HFF-Myc (cell line): ENCODE data around the gene PI4KA.
"Not testable (repeated sequence)": the region's sequence is repeated elsewhere in the genome, so short reads cannot be mapped to it uniquely, and the experiment has no call there.

Experiments used
- DNase-seq: peaks from one replicate; pipeline ENCODE4 v3.0.0-alpha.2; 2011; ENCODE audit warnings: low read depth; ENCODE audit errors: extremely low read depth
- H3K4me3 ChIP-seq: replicated peaks from 2 replicates; pipeline ENCODE4 v1.5.1; 2011; ENCODE audit warnings: low read depth, mild to moderate bottlenecking, control low read depth, low read length
- CTCF ChIP-seq: IDR thresholded peaks from 2 replicates; pipeline ENCODE4 v1.5.1; 2012; ENCODE audit warnings: mild to moderate bottlenecking, low read depth, low read length, control low read depth; ENCODE audit errors: missing control alignments

PI4KA gene

GRCh38 chr22:20774882-20775281, 83.7 kb downstream of the PI4KA start:
- no peak for DNase-seq
- H3K4me3 ChIP-seq, result no peak overlapping the region
- TF ChIP-seq CTCF, result no peak

GRCh38 chr22:20773793-20774212, 84.8 kb downstream of the PI4KA start, which contains the start of gene SERPIND1:
Gene SERPIND1 (plus strand): TSS chr22:20774113. CDS start chr22:20779313, 5,200 bp downstream.
- TF ChIP-seq CTCF, result no peak
- no peak for DNase-seq
- no peak within 1 kb of the TSS for H3K4me3 ChIP-seq

GRCh38 chr22:20771918-20772625, 86.5 kb downstream of the PI4KA start:
- DNase-seq, result no peak
- H3K4me3 ChIP-seq, result no peak overlapping the region
- TF ChIP-seq CTCF, result peak; percentile 10

GRCh38 chr22:20769496-20769826, 89.2 kb downstream of the PI4KA start:
- not testable (repeated sequence) for DNase-seq, H3K4me3 ChIP-seq

GRCh38 chr22:20766530-20766929, 92.1 kb downstream of the PI4KA start:
- DNase-seq, result no peak
- H3K4me3 ChIP-seq, result no peak overlapping the region
- no peak for TF ChIP-seq CTCF

- TF ChIP-seq CTCF, result no peak
- no peak for DNase-seq
- H3K4me3 ChIP-seq, result no peak overlapping the region
Measured at GRCh38 chr22:20765938-20766337, 92.7 kb downstream of the PI4KA start.

GRCh38 chr22:20764729-20765128, 93.9 kb downstream of the PI4KA start:
- no peak overlapping the region for H3K4me3 ChIP-seq
- no peak for TF ChIP-seq CTCF
- DNase-seq, result no peak
